Measurements from ENCODE around the gene UBE2J1.
"Not testable (repeated sequence)": the region's sequence is repeated elsewhere in the genome, so short reads cannot be mapped to it uniquely, and the experiment has no call there.

The UBE2J1 gene

DNA sequence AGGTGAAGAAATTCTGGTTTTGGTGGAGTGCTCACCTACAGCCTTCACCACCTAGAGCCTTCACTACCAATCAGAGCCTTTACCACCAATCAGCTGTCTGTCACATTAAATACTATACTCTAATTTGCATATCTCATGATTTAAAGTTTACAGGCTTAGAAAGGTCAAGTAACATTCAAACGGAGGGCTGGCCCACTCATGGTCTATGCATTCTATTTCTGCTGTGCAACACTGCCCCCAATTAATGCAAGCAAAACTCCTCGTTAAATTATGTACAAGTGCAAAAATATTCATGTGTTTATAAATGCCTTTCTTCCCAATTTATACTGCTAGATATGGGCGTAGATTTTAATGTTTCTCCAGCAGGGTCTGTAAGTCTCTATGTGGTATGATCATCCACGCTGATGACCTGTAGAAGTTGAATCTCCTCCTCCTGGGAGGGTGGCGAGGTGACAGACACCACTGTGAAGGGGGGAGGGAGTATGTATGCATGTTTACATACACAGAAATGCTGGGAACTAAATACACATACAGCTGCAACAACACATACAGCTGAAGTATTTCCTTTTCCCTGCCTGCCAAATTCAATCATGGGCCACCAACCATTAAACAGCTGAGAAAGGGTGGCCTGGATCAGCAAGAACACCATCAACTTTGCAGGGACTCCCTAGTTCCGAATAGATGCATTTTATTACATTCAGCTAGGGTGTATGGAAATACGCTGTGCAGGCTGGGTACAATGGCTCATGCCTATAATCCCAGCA, 46.4 kb upstream of the UBE2J1 start:
- Histone ChIP-seq H3K4me3 (ENCODE audit: low read depth, low read length, poor library complexity, severe bottlenecking) (no peak overlapping the region), H3K27me3 (ENCODE audit: insufficient read depth, low read length) (no peaks in the 10 kb centered on the region), H3K4me2 (ENCODE audit: low read length) (no peak overlapping the region), H4K20me1 (ENCODE audit: insufficient read depth, low read length) (no peaks in the 10 kb centered on the region), H3K79me2 (ENCODE audit: insufficient read depth, low read length) (no peaks in the 10 kb centered on the region), H3K27ac (ENCODE audit: low read depth, low read length, poor library complexity, severe bottlenecking) (no peak overlapping the region), H3K9me3 (ENCODE audit: low read length) (no peaks in the 10 kb centered on the region), H3K9me2 (ENCODE audit: low read depth, low read length) (no peaks in the 10 kb centered on the region), H3F3A (ENCODE audit: insufficient read depth, low read length) (no peaks in the 10 kb centered on the region), H3K9ac (ENCODE audit: low read length) (no peak overlapping the region), H3K36me3 (ENCODE audit: insufficient read depth, low read length) (no peaks in the 10 kb centered on the region), H2AFZ (ENCODE audit: low read length) (no peak overlapping the region), H3K4me1 (ENCODE audit: insufficient read depth, low read length, severe bottlenecking) (no peaks in the 10 kb centered on the region)
- TF ChIP-seq, protein P1, sequence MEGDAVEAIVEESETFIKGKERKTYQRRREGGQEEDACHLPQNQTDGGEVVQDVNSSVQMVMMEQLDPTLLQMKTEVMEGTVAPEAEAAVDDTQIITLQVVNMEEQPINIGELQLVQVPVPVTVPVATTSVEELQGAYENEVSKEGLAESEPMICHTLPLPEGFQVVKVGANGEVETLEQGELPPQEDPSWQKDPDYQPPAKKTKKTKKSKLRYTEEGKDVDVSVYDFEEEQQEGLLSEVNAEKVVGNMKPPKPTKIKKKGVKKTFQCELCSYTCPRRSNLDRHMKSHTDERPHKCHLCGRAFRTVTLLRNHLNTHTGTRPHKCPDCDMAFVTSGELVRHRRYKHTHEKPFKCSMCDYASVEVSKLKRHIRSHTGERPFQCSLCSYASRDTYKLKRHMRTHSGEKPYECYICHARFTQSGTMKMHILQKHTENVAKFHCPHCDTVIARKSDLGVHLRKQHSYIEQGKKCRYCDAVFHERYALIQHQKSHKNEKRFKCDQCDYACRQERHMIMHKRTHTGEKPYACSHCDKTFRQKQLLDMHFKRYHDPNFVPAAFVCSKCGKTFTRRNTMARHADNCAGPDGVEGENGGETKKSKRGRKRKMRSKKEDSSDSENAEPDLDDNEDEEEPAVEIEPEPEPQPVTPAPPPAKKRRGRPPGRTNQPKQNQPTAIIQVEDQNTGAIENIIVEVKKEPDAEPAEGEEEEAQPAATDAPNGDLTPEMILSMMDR (IDR thresholded peaks at IDR 0.05; ENCODE audit: low read length) = no peak
- TF ChIP-seq EZH2 (IDR thresholded peaks at IDR 0.05; ENCODE audit: borderline replicate concordance, low read length) = no peak

DNA sequence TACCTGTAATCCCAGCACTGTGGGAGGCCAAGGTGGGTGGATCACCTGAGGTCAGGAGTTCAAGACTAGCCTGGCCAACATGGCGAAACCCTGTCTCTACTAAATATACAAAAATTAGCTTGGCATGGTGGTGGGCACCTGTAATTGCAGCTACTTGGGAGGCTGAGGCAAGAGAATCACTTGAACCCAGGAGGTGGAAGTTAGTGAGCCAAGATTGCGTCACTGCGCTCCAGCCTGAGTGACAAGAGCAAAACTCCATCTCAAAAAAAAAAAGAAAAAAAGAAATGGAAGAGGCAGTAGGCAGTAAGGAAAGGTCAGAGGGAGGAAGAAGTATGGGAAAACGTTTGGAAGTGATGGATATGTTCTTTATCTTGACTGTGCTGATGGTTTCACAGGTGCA, 45.4 kb upstream of the UBE2J1 start:
- not testable (repeated sequence) for H3K27ac ChIP-seq (ENCODE audit: low read depth, low read length, poor library complexity, severe bottlenecking); H4K20me1 ChIP-seq (ENCODE audit: insufficient read depth, low read length); H3K79me2 ChIP-seq (ENCODE audit: insufficient read depth, low read length); H3K4me3 ChIP-seq (ENCODE audit: low read depth, low read length, poor library complexity, severe bottlenecking); H3K4me1 ChIP-seq (ENCODE audit: insufficient read depth, low read length, severe bottlenecking); H3F3A ChIP-seq (ENCODE audit: insufficient read depth, low read length); H3K9me3 ChIP-seq (ENCODE audit: low read length); H3K9me2 ChIP-seq (ENCODE audit: low read depth, low read length); H2AFZ ChIP-seq (ENCODE audit: low read length); H3K27me3 ChIP-seq (ENCODE audit: insufficient read depth, low read length); H3K36me3 ChIP-seq (ENCODE audit: insufficient read depth, low read length); H3K4me2 ChIP-seq (ENCODE audit: low read length); H3K9ac ChIP-seq (ENCODE audit: low read length)

DNA sequence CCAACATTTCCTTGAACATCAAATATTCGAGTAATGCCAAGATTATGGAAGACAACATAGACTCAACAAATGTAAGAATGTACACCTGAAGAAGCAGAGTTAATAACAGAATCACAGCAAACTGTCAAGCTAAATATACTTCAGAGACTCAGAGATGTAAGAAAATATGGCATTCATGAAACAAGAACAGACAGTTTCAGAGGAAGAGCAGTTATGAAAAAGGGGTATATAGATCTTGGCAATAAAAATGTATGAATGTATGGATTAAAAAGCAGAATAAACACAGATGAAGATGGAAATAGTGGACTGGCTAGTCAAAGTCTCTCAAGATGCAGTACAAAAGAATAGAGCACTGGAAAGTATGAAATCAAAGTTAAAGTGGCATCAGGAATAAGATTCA, 41.1 kb upstream of the UBE2J1 start:
- Histone ChIP-seq H3K9me2 (ENCODE audit: low read depth, low read length) (no peaks in the 10 kb centered on the region), H3K27me3 (ENCODE audit: insufficient read depth, low read length) (no peaks in the 10 kb centered on the region), H3K36me3 (ENCODE audit: insufficient read depth, low read length) (no peaks in the 10 kb centered on the region), H3K9me3 (ENCODE audit: low read length) (no peaks in the 10 kb centered on the region), H3K9ac (ENCODE audit: low read length) (no peak overlapping the region), H3K27ac (ENCODE audit: low read depth, low read length, poor library complexity, severe bottlenecking) (no peak overlapping the region), H2AFZ (ENCODE audit: low read length) (no peak overlapping the region), H4K20me1 (ENCODE audit: insufficient read depth, low read length) (no peaks in the 10 kb centered on the region), H3F3A (ENCODE audit: insufficient read depth, low read length) (no peaks in the 10 kb centered on the region), H3K4me2 (ENCODE audit: low read length) (no peak overlapping the region), H3K4me1 (ENCODE audit: insufficient read depth, low read length, severe bottlenecking) (no peaks in the 10 kb centered on the region), H3K79me2 (ENCODE audit: insufficient read depth, low read length) (no peaks in the 10 kb centered on the region), H3K4me3 (ENCODE audit: low read depth, low read length, poor library complexity, severe bottlenecking) (no peak overlapping the region)
- TF ChIP-seq EZH2 (IDR thresholded peaks at IDR 0.05; ENCODE audit: borderline replicate concordance, low read length) = no peak
- TF ChIP-seq, protein P1 (IDR thresholded peaks at IDR 0.05; ENCODE audit: low read length) = no peak

DNA sequence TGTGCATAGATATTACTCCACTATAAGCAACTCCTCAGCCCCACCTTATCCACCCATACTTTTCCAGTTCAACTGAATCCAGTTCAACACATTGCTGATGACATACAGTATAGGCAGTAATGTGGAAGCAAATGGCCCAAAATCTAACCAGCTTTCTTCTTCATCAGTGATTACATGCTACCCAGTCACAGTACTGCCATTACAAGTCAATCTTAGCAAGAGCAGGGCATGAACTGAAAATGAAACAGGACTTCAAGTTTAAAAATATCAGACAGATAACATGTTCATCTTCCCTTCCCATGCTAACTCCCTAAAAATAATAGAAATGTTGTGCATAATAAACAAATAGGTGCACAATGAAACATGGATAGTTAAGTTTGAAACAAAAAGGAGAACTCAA, 40.3 kb upstream of the UBE2J1 start:
- Histone ChIP-seq H3F3A (ENCODE audit: insufficient read depth, low read length) (no peaks in the 10 kb centered on the region), H4K20me1 (ENCODE audit: insufficient read depth, low read length) (no peaks in the 10 kb centered on the region), H3K79me2 (ENCODE audit: insufficient read depth, low read length) (no peaks in the 10 kb centered on the region), H3K4me1 (ENCODE audit: insufficient read depth, low read length, severe bottlenecking) (peaks cover under 1% of the 10 kb centered on the region), H3K4me3 (ENCODE audit: low read depth, low read length, poor library complexity, severe bottlenecking) (no peak overlapping the region), H3K9me2 (ENCODE audit: low read depth, low read length) (no peaks in the 10 kb centered on the region), H2AFZ (ENCODE audit: low read length) (no peak overlapping the region), H3K27me3 (ENCODE audit: insufficient read depth, low read length) (no peaks in the 10 kb centered on the region), H3K9me3 (ENCODE audit: low read length) (no peaks in the 10 kb centered on the region), H3K9ac (ENCODE audit: low read length) (no peak overlapping the region), H3K4me2 (ENCODE audit: low read length) (no peak overlapping the region), H3K27ac (ENCODE audit: low read depth, low read length, poor library complexity, severe bottlenecking) (no peak overlapping the region), H3K36me3 (ENCODE audit: insufficient read depth, low read length) (no peaks in the 10 kb centered on the region)
- TF ChIP-seq EZH2 (IDR thresholded peaks at IDR 0.05; ENCODE audit: borderline replicate concordance, low read length) = no peak
- TF ChIP-seq, protein P1 (IDR thresholded peaks at IDR 0.05; ENCODE audit: low read length) = no peak
